ENCODE measurements around the gene ARRDC4.
"Not testable (repeated sequence)": the region's sequence is repeated elsewhere in the genome, so short reads cannot be mapped to it uniquely, and the experiment has no call there.

Gene ARRDC4

GRCh38 chr15:97963779-97964178 is 3.3 kb downstream of the ARRDC4 start:
- DNase-seq = no peak

- DNase-seq = no peak
These were observed 5.7 kb downstream of the ARRDC4 start for GRCh38 chr15:97966246-97966645.

DNA sequence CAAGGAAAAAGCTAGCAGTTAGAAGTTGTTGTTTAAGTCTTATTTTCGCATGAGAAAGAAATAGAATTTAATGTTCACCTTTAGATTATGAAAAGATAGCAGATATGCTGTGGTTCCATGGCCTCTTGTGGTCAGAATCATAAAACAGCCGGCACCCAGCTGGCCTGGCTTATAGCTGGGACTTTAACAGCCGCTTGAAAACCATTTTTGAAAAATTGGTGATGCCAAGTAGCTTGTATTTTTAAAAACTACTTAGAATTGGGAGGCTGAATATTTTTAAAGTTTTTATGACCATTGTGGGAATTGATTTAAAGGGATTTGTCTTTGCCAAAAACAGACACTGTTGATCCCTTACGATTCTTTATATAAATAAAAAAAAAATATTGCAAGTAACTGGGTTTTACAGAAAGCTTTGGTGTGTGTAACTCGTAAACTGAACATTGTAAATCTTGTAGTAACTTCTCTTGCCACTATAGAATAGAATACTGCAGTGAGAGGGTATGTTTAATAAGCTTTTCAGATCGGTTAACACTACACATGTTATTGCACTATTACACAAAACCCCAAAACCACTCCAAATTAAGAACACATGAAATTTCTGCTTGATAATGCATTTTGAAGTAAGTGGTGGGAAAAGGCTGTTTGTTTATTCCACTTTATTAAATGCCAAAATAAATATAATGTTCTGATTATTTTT is 6.6 kb downstream of the ARRDC4 start:
- no peak for DNase-seq

DNA sequence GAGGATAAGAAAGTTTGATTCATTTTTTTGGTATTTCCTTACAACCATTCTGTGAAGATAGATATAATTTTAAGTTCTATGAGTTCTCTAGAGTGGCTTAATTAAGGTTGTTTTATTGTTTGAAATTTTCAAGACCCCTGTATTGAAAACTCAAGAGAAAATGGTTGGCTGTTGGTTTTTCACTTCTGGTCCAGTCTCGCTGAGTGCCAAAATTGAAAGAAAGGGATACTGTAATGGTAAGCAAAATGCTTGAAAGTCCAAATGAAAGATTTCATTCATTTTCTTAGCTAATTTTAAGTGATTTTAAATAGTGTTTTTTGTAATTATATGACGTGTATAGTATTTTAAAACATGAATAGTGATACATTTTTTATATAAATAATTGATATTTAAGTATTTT is 7.4 kb downstream of the ARRDC4 start:
- DNase-seq = no peak

DNA sequence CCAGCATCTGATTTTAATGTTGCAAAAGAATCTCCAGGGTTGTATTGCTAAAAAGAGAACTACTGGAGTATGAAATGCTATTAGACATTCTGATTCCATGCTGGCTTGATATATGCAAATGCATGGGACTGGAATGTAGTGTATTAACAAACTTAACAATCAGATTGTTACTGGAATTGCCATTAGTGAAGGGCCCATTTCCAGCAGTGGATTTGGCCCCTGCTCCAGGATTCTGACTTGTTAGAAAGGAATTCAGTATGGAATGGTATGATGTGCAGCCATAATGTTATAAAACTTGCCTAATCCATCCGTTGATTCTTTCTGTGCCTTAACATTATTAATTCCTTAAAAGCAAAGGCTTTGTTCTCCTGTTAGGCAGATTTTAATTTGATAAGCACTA is 7.9 kb downstream of the ARRDC4 start:
- no peak for DNase-seq

DNA sequence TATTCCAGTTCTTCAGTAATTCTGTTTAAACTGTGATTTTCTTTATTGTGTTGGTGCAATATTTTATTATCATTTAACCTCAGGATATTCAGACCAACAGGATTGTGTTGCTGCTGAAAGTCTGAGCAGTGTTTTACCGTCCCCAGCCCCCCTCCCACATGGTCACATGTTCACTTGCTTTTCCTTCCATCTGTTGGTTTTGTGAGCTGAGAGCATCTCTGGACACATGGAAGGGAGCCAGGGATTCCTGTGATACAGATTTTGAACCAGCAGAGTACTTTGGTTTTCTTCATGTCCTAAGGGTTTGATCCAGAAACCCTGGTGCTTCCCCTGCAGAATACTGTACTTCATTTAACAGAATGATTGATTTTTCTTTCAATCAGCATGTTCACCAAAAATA is 11.9 kb downstream of the ARRDC4 start:
- no peak for DNase-seq

- DNase-seq = no peak
These were observed 15.6 kb downstream of the ARRDC4 start for GRCh38 chr15:97976129-97976528.

DNA sequence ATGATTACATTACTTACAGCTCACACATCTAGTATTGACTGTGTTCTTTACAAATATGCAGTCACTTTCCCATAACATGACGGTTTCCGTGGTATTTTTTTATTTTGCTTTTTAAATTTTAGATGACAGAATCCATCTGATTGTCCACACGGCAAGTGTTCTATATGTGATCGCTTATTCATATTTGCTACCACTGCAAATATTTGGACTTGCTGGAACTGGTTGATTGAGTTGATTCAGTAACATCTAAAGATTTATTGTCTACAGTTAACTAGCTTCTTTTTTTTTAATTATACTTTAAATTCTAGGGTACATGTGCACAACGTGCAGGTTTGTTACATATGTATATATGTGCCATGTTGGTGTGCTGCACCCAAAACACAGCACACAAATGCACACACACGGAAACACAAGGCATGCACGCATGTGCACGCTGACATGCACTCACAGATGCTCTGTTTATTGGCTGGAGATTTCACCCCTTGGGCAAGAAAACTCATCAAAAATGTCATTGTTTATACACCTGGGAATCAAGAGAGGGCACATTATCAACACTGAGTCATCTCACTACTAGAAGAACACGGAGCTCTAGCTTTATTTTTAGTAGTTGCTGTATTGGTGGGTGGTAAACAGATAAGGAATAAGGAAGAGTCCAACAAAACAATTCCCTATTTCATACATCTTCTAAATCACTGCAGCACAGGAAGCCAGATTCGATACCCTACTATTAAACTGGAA is 16.4 kb downstream of the ARRDC4 start:
- DNase-seq = no peak

GRCh38 chr15:97977734-97978133 is 17.2 kb downstream of the ARRDC4 start:
- no peak for DNase-seq

DNA sequence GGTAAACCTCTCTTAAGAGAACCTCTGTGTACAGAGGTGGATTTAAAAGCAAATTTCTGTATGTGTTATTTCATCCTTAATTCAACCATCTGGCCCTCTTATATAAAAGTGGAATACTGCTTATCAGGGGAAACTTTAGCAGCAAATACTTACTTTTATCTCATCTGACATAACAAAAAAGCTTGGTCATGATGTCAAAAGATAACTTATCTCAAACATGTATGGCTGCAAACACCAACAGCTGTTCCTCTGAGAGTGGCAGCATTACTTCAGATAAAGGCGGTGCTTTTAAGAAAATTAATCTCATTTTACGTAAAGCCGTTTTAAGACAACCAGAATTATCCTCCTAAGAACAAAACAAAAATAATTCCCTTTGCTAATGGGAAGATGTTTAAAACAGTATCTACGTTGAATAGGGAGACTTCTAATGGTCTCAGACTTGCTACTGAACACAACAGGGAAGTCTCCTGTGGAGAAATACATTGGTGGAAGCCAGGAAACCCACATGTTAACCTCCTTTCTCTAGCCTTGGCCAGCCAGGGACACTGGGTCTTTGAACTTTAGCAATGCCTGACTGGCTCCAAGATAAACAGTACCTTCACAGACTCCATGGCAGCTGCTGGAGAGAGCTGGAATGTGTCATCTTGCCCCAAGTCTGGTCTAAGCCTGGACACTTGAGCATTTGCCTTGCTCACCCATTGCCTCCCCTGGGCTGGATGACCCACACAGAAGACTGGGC is 18.1 kb downstream of the ARRDC4 start:
- no peak for DNase-seq

DNA sequence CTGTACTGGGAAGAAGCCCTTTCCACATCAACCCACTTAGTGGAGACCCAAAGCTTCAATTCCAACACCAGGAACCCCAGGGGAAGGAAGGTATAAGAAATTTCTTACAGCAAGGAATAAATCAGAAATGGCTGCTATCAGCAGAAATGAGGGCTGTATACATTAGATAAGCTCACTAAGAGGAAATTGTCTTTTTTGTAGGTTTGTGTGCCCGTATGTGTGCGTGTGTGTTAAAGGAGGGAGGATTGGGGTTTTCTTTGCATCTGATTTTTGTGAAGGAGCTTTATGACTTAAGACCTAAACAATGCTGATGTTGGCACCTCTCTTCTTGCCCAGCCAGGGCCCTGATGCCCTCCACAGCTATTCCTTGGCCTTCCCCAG is 18.6 kb downstream of the ARRDC4 start:
- no peak for DNase-seq

- DNase-seq = no peak
These were observed 20.6 kb downstream of the ARRDC4 start for GRCh38 chr15:97981058-97981457.

GRCh38 chr15:97981758-97982157 is 21.3 kb downstream of the ARRDC4 start:
- no peak for DNase-seq

- DNase-seq = no peak
These were observed 23.7 kb downstream of the ARRDC4 start for GRCh38 chr15:97984157-97984556.

DNA sequence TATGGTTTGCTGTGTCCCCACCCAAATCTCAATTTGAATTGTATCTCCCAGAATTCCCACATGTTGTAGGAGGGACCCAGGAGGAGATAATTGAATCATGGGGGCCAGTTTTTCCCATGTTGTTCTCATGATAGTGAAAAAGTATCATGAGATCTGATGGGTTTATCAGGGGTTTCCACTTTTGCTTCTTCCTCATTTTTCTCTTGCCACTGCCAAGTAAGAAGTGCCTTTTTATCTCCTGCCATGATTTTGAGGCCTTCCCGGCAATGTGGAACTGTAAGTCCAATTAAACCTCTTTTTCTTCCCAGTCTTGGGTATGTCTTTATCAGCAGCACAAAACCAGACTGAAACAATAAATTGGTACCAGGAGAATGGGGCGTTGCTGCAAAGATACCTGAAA is 25.5 kb downstream of the ARRDC4 start:
- not testable (repeated sequence) for DNase-seq

DNA sequence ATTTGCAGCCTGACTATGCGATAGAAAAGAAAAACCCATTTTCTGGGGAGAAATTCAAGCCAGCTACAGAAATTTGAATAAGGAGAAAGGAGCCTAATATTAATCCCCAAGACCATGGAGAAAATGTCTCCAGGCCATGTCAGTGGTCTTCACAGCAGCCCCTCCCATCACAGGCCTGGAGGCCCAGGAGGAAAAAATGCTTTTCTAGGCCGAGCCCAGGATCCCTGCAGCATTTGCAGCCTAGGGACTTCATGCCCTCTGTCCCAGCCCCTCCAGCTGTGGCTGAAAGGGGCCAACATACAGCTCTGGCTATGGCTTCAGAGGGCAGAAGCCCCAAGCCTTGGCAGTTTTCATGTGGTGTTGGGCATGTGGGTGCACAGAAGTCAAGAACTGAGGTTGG is 26.3 kb downstream of the ARRDC4 start:
- DNase-seq = no peak

GRCh38 chr15:97989299-97989698 is 28.8 kb downstream of the ARRDC4 start:
- no peak for DNase-seq

GRCh38 chr15:97991972-97992541 is 31.6 kb downstream of the ARRDC4 start:
- no peak for DNase-seq

GRCh38 chr15:97992823-97993222 is 32.3 kb downstream of the ARRDC4 start:
- DNase-seq = no peak

GRCh38 chr15:97993310-97993738 is 32.8 kb downstream of the ARRDC4 start:
- no peak for DNase-seq

GRCh38 chr15:97994236-97994635 is 33.7 kb downstream of the ARRDC4 start:
- DNase-seq = no peak

- DNase-seq = no peak
These were observed 34.7 kb downstream of the ARRDC4 start for GRCh38 chr15:97995192-97995591.

Measured in nucleus accumbens (tissue), 56 donors.